CD4-positive, alpha-beta T cell treated with Interleukin-15 for 1 hour (primary cell): ENCODE measurements around the gene PIK3C3.
"Not testable (repeated sequence)": the region's sequence is repeated elsewhere in the genome, so short reads cannot be mapped to it uniquely, and the experiment has no call there.

Experiments
- DNase-seq: peaks from one replicate; pipeline ENCODE4 v3.0.0-alpha.2; 2020

The PIK3C3 gene

DNA sequence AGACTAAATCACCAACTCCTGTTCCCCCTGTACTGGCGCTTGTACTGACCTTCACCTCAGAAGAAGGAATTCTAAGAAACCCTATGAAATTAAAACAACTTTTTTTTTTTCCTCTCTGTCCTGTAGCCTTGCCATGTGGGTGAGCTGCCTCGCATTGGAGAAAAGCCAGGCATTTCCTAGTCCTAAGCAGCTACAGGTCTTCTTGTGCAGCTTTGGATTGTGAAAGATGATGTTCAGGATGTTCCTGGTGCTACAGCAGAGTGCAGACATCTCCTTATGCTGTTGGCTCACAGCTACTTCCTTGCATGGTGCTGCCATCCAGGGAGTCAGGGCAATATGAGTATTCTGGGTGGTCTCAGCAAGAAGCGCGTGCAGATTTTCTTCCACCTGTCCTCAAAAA lies 11.9 kb downstream of the PIK3C3 start:
- no peak for DNase-seq

DNA sequence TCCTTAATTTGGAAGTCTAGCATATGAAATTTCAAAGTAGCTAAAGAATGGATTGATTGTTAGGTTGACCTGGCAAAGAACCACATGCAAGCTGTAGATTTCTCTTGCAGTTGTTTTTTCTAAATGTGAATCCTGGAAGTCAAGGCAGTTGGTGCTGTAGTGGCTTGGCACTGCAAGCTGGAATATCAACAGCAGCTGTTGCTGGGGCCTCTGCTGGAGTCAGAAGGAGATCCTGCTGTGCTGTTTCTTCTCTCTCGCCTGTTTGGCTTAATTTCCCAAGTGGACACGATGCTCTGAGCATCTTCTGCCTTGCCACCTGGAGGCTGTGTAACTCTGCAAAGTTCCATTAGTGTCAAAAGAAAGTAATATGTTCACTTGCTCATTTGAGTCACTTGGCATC lies 12.6 kb downstream of the PIK3C3 start:
- no peak for DNase-seq

DNA sequence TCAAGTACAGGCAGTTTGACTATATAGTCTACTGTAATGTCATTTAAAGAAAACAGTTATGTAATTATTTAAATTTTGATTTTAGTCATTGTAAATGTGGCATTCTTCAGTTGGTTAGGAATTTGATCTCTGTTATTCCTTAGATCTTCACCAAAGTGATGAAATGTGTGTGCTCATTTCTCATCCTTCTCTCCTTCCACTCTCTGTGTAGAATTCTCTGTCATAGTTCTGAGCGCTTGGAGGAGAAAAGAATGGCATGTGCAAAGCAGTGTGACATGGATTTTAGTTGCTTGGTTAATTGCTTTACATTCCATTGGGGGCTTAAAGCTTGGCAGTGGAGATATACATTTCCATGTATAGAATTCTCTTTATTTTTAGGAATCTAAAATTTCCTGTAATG lies 14.8 kb downstream of the PIK3C3 start:
- no peak for DNase-seq

DNA sequence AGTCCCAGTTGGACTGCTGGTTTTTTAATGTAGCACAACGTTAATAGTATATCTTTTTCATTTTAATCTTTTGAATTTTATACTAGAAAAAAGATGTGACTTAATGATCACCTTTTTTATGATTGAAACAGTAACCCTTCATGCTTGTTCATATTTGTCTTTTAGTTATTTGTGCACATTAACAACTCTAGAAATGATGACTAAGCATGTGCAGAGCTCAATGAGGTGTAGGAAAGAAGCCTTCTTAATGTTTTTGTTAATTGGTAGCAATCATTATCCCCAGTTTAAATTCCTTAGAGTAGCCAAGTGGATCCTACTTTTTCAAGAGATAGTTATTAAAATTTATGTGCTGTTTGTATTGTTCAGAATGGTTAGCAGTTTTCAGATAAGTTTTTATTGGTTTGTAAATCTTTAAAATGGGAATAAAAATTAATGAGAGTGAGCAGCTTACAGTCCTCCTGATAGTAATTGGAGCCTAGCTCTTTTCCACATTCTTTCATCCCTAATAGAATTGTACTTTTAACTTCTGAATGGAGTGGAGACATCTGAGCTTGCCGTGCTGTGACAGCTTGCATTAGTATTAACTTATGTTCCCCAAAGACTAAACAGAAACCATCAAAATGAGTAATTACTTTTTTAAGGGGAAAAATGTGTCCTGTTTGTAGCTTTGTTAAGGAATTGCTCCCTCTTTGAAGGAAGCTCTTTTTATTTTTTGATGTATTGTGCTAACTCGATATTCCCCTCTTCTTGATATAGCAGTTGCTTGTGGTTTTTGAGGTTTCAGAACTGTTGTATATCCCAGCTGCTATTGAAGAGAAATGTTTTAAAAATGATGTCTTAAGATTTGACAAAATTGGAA lies 17.3 kb downstream of the PIK3C3 start:
- no peak for DNase-seq

DNA sequence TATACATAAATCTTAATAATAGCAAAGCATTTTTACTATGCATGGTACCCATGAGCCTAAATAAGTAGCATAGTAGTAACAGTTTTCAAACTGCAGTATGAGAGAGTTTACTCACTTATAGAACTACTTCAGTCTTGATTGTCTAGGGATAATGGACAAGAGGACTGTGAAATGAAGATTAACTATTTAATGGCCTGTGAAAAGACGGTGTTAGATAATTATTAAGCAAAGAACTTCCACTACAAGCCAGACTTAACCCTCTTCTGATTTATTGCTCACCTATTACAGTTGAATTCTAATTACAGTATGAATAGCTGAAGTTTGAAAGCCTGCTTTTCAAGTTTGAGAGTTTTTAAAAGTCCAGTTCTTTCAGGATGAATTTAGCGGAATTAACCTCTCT lies 18.9 kb downstream of the PIK3C3 start:
- no peak for DNase-seq

DNA sequence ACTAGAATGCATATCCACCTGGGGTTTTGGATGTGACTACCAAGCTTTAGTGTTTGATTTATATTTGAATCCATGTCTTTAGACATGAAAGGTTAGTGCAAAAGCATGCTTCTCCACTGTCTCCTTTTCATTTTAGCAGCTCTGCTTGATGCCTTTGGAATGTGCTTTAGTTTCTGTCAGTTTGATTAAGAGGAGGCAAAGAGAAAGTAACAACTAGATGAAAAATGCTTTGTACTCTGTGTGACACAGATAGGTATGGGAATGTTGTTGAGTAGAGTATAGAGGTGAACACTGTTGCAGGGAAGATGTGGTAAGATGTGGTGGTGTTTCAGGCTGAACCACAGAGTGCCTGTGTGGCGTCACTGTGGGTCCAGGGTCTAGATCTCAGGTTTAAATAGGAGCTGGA lies 19.8 kb downstream of the PIK3C3 start:
- DNase-seq = no peak

DNA sequence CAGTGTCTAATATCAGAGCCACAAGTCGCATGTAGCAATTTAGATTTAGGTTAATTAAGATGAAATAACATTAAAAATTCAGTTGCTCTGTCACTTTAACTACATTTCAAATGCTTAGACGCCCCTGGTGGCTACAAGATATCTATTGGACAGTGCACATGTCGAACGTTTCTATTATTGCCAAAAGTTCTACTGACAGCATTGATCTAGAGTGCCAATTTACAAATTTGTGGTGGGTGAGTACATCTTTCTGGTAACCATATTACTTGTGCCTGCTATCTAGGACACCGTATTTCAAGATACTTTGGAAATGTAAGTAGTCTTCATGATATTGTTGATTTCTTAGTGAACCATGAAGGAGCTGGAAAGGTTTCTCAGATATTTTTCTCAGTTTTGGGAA lies 20.2 kb downstream of the PIK3C3 start:
- no peak for DNase-seq

DNA sequence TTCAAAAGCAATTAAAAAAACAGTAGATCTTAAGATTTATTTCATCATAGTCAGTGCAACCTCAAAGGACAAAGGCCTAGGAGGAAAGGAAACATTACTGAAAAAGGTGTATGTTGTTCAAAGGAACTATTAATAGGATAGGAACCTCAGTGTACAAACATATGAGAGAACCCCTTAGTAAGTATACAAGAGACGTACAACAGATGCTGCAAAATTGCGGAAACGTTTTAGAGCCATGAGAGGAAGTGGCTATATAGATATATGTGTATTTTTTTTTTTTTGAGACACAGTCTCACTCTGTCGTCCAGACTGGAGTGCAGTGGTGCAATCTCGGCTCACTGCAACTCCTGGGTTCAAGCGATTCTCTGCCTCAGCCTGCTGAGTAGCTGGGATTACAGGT lies 22.2 kb downstream of the PIK3C3 start:
- no peak for DNase-seq

DNA sequence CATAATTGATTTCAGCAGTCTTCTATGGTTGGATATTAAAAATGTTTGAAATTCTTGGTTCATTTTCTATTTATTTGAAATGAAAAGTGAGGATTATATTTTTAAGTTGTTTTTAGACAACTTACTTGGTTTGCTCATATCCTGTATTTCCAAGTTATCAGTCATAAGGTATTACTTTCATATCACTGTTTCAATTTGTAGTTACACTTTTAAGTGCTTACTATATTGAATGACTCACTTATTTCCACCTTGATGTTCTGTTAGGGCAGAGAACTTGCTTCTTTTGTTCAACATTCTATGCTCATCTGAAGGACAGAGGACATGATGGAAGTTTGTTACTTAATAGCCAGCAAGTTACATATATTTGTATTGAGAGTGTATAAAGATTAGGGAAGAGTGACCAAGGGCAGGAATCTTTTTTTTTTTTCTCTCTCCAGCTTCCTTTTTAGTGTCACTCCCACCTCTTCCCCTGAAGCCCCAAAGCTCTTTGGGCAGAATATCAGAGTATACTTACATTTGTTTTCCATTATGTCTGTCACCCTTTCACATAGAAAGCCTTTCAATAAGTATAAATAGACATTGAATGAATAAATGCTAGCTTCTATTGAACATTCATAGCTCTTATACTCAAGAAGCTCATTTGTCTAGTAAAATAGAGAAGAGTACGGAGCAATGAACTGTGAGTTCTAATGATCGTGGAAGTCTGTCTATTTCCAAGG lies 28.1 kb downstream of the PIK3C3 start:
- no peak for DNase-seq

DNA sequence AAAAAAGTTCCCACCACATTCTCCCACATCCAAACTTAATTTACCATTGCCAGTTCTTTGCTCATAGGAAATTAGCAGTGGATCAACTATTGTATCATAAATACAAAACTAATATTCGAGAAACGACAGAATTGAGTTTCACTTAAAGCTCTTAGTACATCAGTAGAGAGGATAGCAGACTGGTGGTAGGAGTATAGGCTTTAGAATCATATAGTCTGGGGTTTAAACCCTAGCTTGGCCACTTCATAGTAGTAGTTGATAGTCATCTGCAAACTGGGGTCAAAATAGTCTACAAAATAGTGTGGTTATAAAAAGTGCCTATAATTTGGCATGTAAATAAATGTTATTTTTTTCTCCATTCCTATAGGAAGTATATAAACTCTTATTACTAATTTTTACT lies 30.9 kb downstream of the PIK3C3 start:
- no peak for DNase-seq

DNA sequence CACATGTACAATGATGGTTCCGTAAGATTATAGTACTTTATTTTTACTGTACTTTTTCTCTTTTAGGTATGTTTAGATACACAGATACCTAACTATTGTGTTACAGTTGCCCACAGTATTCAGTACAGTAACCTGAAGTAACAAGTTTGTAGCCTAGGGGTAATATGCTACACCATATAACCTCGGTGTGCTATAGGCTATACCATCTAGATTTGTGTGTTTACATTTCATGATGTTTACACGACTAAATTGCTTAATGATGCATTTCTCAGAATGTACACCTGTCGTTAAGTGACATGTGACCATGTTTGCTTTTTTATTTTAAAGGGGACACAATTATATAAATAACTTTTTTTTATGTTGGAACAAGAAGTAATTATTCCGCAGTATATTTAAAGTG lies 34.5 kb downstream of the PIK3C3 start:
- DNase-seq = no peak

DNA sequence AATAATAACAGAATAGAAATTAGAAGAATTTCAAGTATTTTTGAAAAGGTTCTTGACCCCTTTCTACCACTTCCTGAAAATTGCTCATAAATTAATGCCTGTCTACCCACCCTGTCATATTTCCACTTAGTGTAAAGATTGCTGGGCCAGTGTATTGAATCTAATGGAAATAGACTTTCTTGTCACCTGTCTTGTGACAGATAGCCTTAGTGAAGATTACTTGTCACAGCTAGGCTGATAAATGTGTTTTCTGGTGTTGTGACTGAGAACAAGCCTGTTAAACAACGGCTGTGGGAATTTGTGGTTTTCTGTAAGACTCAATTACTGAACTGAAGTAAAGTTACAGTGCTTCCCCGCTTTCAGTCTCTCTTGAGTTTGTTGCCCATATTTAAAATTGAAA lies 37.0 kb downstream of the PIK3C3 start:
- DNase-seq = no peak

DNA sequence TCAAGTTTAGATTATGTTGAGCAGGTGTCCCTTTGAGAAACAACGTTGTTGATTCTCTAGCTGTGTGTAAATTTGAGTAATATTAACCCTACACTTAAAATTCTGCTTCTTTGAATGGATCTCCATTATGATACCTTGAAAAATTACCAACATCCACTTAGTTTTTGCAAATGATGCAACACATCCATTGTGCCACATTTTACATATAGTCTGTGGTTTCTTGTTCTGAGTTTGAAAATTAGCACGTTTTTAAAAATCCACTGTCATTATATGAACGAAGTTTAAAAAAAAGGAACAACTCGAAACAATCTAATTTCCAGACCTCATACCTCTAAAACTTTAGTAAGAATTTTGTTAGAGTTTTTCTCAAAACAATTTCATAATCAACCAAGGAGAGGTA lies 37.7 kb downstream of the PIK3C3 start:
- DNase-seq = no peak

DNA sequence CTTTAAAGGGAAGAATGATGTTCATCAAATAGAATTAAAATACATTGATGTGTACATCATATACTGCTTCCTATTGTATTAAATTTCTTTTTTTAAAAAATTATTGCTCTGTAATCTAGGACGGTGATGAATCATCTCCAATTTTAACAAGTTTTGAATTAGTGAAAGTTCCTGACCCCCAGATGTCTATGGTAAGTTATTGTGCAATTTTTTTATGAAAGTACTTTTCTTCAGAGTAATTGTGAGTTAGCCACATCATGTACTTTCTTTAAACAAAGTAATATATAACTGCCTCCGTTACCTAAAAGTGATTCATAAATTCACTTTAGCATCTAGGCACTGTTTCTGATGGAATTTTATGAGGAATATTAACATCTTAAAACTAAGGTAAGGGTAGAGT lies 38.1 kb downstream of the PIK3C3 start:
- no peak for DNase-seq

DNA sequence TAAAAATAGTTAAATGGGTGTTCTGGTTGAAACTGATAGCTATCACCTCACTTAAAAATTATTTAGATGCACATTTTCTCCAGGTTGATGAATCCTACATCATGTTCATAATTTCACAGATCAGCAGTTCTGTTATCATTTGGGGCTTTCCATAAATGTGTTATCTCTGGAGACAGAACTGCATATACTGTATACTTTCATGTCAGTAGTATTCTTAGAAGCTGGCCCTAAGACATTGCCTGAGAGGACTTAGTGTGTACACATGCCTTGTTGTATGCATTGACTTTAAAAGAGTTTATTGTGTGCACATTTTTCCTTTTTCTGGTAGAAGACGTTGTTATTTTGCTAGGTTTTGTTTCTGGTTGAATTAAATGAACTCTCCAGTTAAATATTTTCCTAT lies 41.0 kb downstream of the PIK3C3 start:
- no peak for DNase-seq

DNA sequence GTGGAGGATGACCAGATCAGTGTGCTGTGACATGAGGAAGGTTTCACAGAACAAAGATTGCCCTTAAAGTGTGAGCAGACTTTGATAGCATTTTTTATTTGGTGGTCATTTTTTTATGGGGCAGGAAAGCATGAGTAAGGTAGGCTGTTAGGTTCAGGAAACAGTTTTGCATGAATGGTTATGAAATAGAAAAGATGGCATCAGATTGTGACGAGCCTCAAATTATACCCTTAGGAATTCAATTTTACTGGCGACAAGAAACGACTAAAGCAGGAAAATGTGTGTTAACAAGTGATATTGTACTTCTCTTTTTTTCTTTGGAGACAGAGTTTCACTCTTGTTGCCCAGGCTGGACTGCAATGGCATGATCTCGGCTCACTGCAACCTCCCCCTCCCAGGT lies 44.7 kb downstream of the PIK3C3 start:
- DNase-seq = no peak

DNA sequence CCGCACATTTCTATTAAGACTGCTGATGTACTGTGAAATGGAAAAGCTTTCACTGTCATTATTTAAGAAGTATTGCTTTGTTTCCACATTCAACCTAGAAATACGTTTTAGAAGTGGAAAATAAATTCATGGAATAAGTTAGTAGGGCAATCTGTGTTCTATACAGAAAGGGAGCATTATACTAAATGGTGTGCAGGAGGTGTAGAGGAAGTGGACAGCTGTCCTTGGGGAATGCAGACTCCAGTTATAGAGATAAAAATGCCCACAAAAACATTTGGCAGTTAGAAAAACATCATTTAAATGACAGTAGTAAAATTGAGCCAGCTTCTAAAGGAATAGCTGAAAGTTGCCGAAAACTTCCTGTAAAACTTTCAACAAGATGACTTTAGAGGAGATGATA lies 46.8 kb downstream of the PIK3C3 start:
- no peak for DNase-seq

DNA sequence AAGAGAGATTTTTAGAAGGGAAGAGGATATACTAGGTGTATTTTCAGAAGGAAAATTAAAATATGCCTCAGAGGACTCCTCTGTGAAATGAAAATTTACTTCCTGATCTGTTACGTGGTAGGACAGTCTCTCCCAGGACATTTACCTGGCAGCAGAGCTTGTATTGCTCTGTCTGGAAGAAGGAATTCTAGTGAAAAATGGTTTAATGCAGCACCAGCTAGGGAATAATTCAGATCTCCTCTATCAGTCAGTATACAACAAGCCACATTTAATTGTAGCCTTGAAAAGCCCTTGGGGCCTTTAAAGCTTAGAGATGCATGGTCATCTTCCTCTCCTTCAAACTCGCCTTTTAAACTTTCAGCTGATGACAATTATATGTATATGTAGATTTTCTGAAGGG lies 49.6 kb downstream of the PIK3C3 start:
- no peak for DNase-seq

DNA sequence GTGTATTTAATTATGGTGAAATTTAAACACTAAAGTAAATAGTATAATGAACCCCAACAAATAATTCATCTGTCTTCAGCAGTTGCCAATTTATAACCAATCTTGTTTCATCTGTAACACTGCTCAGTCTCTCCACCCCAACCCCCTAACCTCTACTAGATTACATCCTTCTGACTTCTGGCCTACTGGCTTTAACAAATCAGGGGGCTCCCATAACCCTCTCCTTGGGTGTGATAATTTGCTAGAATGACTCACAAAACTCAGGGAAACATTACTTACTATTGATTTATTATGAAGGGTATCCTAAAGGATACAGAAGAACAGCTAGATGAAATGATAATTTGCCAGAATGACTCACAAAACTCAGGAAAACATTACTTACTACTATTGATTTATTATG lies 50.7 kb downstream of the PIK3C3 start:
- no peak for DNase-seq

DNA sequence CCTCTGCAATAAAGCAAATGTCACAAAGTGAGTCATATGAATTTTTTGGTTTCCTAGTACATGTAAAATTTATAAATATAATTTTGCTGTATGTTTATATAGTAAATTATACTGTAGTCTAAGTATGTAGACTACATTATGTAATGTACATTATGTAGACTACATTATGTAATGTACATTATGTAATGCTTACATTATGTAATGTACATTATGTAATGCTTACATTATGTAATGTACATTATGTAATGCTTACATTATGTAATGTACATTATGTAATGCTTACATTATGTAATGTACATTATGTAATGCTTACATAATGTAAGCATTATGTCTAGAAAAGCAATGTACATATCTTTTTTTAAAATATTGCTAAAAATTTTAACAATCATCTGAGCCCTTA lies 54.4 kb downstream of the PIK3C3 start:
- not testable (repeated sequence) for DNase-seq

DNA sequence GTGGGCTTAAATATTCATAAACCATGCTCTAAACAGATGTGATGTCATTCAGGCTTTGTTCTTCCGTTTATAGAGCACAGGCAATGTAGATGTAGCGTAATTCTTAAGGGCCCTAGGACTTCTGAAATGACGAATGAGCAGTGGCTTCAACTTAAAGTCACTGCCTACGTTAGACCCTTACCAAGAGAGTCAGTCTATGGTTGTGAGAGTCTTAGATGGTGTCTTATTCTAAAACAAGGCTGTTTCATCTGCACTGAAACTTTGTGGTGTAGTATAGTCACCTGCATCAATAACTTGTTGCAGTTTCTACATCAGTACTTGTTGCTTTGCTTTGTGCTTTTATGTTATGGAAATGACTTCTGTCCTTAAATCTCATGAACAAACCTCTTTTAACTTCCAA lies 56.0 kb downstream of the PIK3C3 start:
- no peak for DNase-seq

DNA sequence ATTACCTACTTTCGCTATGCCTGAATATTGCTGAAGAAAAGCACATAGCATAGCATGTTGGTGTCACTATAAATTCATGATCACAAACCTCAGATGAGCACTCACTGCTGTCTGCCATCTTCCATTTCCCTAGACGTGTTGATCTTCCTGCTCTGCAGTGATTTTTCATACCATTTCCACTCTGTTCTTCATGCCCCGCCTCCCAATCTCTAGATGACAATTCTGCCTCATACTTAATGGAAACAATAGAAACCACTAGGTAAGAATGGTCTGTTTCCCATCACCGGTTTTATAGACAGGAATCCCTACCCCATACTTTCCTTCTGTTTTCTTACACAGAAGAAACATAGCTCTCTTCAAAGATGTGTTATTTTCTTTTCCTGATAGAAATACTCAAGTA lies 63.8 kb downstream of the PIK3C3 start:
- DNase-seq = no peak

DNA sequence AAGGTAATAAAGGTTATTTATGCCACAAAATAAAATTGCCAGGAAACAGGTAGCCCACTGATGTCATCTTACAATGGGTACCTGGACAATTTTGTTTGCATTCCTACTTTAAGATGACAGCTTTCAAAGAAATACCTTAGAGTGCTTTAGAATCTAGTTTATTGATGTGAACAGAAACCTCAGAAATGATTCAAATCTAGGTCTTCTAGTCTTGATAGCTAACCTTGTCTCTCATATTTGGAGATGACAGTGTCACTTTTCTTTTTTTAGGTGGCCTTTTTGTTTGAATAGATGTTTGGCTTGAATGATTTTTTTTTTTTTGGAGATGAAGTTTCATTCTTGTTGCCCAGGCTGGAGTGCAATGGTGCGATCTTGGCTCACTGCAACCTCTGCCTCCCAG lies 69.1 kb downstream of the PIK3C3 start:
- DNase-seq = no peak

DNA sequence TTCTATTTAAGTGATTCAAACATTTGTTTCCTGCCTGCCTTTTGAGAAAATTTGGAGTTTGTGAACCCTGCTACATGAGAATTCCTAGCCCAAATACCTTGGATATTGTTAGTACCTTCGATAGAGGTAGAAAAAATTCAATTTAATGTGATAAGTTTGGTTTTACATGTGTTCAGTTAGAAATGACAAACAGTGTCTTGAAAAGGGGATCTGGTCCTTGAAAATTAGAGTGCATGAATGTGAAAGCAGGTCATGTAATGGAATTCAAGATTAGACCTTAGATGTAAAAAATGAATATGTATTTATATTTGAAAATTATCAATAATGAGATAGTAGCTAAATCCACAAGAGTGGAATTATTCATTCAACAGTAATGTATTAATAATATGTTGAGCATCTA lies 70.5 kb downstream of the PIK3C3 start:
- DNase-seq = no peak
